Measurements from ENCODE around the gene HMGCS2.
"Not testable (repeated sequence)": the region's sequence is repeated elsewhere in the genome, so short reads cannot be mapped to it uniquely, and the experiment has no call there.

Gene HMGCS2

DNA sequence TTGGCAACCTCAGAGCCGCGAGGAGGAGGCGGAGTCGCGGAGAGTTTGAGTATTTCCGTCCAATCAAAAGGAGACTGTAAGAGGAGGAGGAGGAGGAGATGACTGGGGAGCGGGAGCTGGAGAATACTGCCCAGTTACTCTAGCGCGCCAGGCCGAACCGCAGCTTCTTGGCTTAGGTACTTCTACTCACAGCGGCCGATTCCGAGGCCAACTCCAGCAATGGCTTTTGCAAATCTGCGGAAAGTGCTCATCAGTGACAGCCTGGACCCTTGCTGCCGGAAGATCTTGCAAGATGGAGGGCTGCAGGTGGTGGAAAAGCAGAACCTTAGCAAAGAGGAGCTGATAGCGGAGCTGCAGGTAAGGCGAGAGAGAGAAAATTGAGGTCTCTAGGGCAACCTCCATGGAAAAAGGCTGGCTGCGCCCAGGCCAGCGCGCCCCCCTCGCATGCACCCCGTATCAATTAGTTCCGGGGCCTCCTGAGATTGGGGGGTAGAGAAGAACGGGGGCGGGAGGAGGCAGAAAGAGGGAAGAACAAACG, 56.8 kb downstream of the HMGCS2 start, which contains the start of gene PHGDH:
PHGDH (plus strand) TSS at position 131 of the 538 bp plus-strand sequence; CDS start at position 220, 89 bp downstream.
- Histone ChIP-seq H3K4me3 (ENCODE audit: insufficient read length, low read depth) (peak within 1 kb of the TSS; percentile 94), H3K36me3 (ENCODE audit: insufficient read depth, insufficient read length, low read length) (peaks cover 26% of the 10 kb centered on the region), H3K4me1 (ENCODE audit: insufficient read depth, insufficient read length) (peaks cover 23% of the 10 kb centered on the region), H3K9me3 (ENCODE audit: insufficient read depth, low read length) (no peaks in the 10 kb centered on the region), H3K9ac (ENCODE audit: insufficient read length, low read depth) (peak within 1 kb of the TSS; percentile 98), H3K27me3 (ENCODE audit: insufficient read depth, insufficient read length) (no peaks in the 10 kb centered on the region)
- DNase-seq (ENCODE audit: low read depth, low spot score) = peak; percentile 91
- TF ChIP-seq YY1 (IDR thresholded peaks at IDR 0.05; ENCODE audit: insufficient read depth, insufficient read length) = no peak
- no peak for TF ChIP-seq ZNF274 (IDR thresholded peaks at IDR 0.05; ENCODE audit: low read depth, low read length)
- no peak for TF ChIP-seq SUZ12 (IDR thresholded peaks at IDR 0.05; ENCODE audit: extremely low read depth, insufficient read depth, insufficient read length)

DNA sequence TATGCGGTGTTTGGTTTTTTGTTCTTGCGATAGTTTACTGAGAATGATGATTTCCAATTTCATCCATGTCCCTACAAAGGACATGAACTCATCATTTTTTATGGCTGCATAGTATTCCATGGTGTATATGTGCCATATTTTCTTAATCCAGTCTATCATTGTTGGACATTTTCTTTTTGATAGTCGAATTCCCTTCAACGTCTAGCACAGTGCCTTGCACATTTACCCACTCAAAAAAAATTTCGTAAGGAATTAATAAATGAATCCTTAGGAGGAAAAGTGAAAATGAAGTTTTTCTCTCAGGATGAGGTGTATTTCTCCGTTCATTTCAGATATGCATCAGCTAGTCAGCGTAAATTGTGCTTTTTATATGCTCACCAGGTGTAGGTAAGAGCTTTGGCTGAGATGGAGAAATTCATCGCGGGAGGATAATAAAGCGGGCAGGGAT, 57.3 kb downstream of the HMGCS2 start:
- not testable (repeated sequence) for H3K27me3 ChIP-seq (ENCODE audit: insufficient read depth, insufficient read length); H3K9me3 ChIP-seq (ENCODE audit: insufficient read depth, low read length); DNase-seq (ENCODE audit: low read depth, low spot score); H3K9ac ChIP-seq (ENCODE audit: insufficient read length, low read depth)
- peak overlapping the region; percentile 94 for H3K4me3 ChIP-seq (ENCODE audit: insufficient read length, low read depth)
- H3K36me3 ChIP-seq (ENCODE audit: insufficient read depth, insufficient read length, low read length) = peaks cover 21% of the 10 kb centered on the region
- H3K4me1 ChIP-seq (ENCODE audit: insufficient read depth, insufficient read length) = peaks cover 21% of the 10 kb centered on the region

DNA sequence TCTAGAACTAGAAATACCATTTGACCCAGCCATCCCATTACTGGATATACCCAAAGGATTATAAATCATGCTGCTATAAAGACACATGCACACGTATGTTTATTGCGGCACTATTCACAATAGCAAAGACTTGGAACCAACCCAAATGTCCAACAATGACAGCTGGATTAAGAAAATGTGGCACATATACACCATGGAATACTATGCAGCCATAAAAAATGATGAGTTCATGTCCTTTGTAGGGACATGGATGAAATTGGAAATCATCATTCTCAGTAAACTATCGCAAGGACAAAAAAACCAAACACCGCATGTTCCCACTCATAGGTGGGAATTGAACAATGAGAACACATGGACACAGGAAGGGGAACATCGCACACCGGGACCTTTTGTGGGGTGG, 62.1 kb downstream of the HMGCS2 start:
- H3K27me3 ChIP-seq (ENCODE audit: insufficient read depth, insufficient read length); H3K9ac ChIP-seq (ENCODE audit: insufficient read length, low read depth); H3K36me3 ChIP-seq (ENCODE audit: insufficient read depth, insufficient read length, low read length); DNase-seq (ENCODE audit: low read depth, low spot score); H3K4me1 ChIP-seq (ENCODE audit: insufficient read depth, insufficient read length); H3K4me3 ChIP-seq (ENCODE audit: insufficient read length, low read depth): not testable (repeated sequence)
- H3K9me3 ChIP-seq (ENCODE audit: insufficient read depth, low read length) = peaks cover 16% of the 10 kb centered on the region

DNA sequence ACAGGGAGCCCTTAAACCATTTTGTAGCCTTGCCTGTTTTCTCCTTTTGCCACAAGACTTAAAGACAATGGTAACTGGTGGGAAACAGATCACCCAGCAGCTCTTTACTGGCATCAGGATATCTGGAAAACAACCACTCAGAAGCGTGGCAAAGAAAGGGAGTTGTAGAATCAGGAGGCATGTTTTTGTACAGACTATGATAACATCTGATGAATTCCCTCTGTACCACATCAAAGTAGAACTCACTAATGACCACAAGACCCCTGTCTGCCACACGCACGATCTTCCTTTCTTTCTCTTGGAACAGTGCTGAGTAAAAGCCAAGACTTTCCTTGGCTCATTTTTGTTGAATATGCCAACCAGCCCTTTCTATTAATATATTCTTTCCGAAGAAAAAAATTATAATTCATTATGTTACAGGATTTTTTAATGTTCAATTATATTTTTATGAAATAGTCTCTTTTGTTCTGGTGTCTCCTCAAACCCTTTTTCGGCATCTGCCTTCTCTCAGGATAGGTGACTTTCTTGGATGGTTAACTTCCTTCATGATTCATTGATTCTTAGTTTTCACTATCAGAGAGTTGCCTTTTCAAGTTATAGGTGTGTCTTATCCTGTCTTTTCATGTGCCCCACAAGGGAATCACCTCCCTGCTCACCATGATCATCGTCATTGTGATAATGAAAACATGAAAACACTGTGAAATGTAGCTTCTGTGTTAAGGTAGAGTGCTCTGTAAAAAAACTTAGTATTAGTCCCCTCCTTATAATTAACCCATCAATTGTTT, 64.8 kb downstream of the HMGCS2 start:
- Histone ChIP-seq H3K9ac (ENCODE audit: insufficient read length, low read depth) (no peak overlapping the region), H3K9me3 (ENCODE audit: insufficient read depth, low read length) (peaks cover 29% of the 10 kb centered on the region), H3K4me3 (ENCODE audit: insufficient read length, low read depth) (no peak overlapping the region), H3K4me1 (ENCODE audit: insufficient read depth, insufficient read length) (no peaks in the 10 kb centered on the region), H3K27me3 (ENCODE audit: insufficient read depth, insufficient read length) (no peaks in the 10 kb centered on the region), H3K36me3 (ENCODE audit: insufficient read depth, insufficient read length, low read length) (no peaks in the 10 kb centered on the region)
- no peak for DNase-seq (ENCODE audit: low read depth, low spot score)
- TF ChIP-seq ZNF274 (IDR thresholded peaks at IDR 0.05; ENCODE audit: low read depth, low read length) = no peak
- no peak for TF ChIP-seq SUZ12 (IDR thresholded peaks at IDR 0.05; ENCODE audit: extremely low read depth, insufficient read depth, insufficient read length)
- no peak for TF ChIP-seq YY1 (IDR thresholded peaks at IDR 0.05; ENCODE audit: insufficient read depth, insufficient read length)

DNA sequence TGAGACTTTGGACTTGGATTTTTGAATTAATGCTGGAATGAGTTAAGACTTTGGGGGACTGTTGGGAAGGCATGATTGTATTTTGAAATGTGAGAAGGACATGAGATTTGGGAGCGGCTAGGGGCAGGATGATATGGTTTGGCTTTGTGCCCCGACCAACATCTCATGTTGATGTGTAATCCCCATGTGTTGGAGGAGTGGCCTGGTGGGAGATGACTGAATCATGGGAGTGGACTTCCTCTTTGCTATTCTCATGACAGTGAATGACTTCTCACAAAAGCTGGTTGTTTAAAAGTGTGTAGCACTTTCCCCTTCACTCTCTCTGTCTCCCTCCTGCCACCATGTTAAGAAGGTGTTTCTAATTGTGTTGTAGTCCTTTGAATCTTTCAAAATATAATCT, 66.3 kb downstream of the HMGCS2 start:
- no peaks in the 10 kb centered on the region for H3K27me3 ChIP-seq (ENCODE audit: insufficient read depth, insufficient read length)
- H3K36me3 ChIP-seq (ENCODE audit: insufficient read depth, insufficient read length, low read length) = no peaks in the 10 kb centered on the region
- TF ChIP-seq YY1 (IDR thresholded peaks at IDR 0.05; ENCODE audit: insufficient read depth, insufficient read length) (no peak), SUZ12 (IDR thresholded peaks at IDR 0.05; ENCODE audit: extremely low read depth, insufficient read depth, insufficient read length) (no peak), ZNF274 (IDR thresholded peaks at IDR 0.05; ENCODE audit: low read depth, low read length) (no peak)
- H3K9me3 ChIP-seq (ENCODE audit: insufficient read depth, low read length) = peaks cover 29% of the 10 kb centered on the region
- H3K4me1 ChIP-seq (ENCODE audit: insufficient read depth, insufficient read length) = no peaks in the 10 kb centered on the region
- H3K4me3 ChIP-seq (ENCODE audit: insufficient read length, low read depth) = no peak overlapping the region
- no peak for DNase-seq (ENCODE audit: low read depth, low spot score)
- no peak overlapping the region for H3K9ac ChIP-seq (ENCODE audit: insufficient read length, low read depth)

DNA sequence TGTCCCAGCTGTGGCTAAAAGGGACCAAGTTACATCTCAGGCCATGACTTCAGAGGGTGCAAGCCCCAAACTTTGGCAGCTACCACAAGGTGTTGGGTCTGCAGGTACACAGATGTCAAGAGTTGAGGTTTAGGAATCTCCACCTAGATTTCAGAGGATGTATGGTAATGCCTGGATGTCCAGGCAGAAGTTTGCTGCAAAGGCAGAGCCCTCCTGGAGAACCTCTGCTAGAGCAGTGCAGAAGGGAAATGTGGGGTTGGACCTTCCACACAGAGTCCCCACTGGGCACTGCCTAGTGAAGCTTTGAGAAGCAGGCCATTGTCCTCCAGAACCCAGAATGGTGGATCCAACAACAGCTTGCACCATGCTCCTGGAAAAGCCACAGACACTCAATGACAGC, 67.0 kb downstream of the HMGCS2 start:
- TF ChIP-seq SUZ12 (IDR thresholded peaks at IDR 0.05; ENCODE audit: extremely low read depth, insufficient read depth, insufficient read length) (no peak), YY1 (IDR thresholded peaks at IDR 0.05; ENCODE audit: insufficient read depth, insufficient read length) (no peak), ZNF274 (IDR thresholded peaks at IDR 0.05; ENCODE audit: low read depth, low read length) (no peak)
- no peak for DNase-seq (ENCODE audit: low read depth, low spot score)

DNA sequence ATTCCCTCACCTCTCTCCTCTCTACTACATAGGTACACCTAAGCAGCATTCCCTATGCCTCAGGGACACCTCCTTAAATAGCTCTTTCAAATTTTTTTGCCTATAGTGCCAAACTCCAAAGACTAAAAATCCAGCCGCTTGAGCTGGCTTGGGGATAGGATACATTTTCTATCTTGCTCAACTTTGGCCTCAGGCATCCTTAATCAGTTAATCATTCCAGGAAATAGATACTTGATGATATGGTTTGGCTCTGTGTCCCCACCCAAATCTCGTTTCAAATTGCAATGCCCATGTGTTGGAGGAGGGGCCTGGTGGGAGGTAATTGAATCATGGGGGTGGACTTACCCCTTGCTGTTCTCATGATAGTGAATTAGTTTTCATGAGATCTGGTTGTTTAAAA, 68.4 kb downstream of the HMGCS2 start:
- no peak overlapping the region for H3K4me3 ChIP-seq (ENCODE audit: insufficient read length, low read depth)
- H3K36me3 ChIP-seq (ENCODE audit: insufficient read depth, insufficient read length, low read length) = no peaks in the 10 kb centered on the region
- H3K9me3 ChIP-seq (ENCODE audit: insufficient read depth, low read length) = peaks cover 29% of the 10 kb centered on the region
- no peaks in the 10 kb centered on the region for H3K27me3 ChIP-seq (ENCODE audit: insufficient read depth, insufficient read length)
- H3K4me1 ChIP-seq (ENCODE audit: insufficient read depth, insufficient read length) = no peaks in the 10 kb centered on the region
- H3K9ac ChIP-seq (ENCODE audit: insufficient read length, low read depth) = no peak overlapping the region
- no peak for DNase-seq (ENCODE audit: low read depth, low spot score)
- no peak for TF ChIP-seq SUZ12 (IDR thresholded peaks at IDR 0.05; ENCODE audit: extremely low read depth, insufficient read depth, insufficient read length)
- no peak for TF ChIP-seq ZNF274 (IDR thresholded peaks at IDR 0.05; ENCODE audit: low read depth, low read length)

More for the DNA sequence above, 67.0 kb downstream of the HMGCS2 start:
- no peaks in the 10 kb centered on the region for H3K4me1 ChIP-seq (ENCODE audit: insufficient read depth, insufficient read length)
- no peaks in the 10 kb centered on the region for H3K36me3 ChIP-seq (ENCODE audit: insufficient read depth, insufficient read length, low read length)
- peaks cover 29% of the 10 kb centered on the region for H3K9me3 ChIP-seq (ENCODE audit: insufficient read depth, low read length)
- no peaks in the 10 kb centered on the region for H3K27me3 ChIP-seq (ENCODE audit: insufficient read depth, insufficient read length)
- H3K9ac ChIP-seq (ENCODE audit: insufficient read length, low read depth) = no peak overlapping the region
- no peak overlapping the region for H3K4me3 ChIP-seq (ENCODE audit: insufficient read length, low read depth)
